ENCODE data around the gene CHPF. TPM values are rescaled to one million over a fixed set of nuclear protein-coding genes. Genes with fewer than 3 reads are reported as not detected.

Gene CHPF
- total RNA-seq, 1 donor from 2014 or later: 4.7 TPM

- no peaks in the 10 kb centered on the region for H3K9me3 Mint-ChIP-seq
- H3K27me3 Mint-ChIP-seq: peaks cover 33% of the 10 kb centered on the region
- POLR2A ChIA-PET: interaction anchor here (1.1 kb wide), 1 partner anchor 38 kb away, joined by 3 read pairs; the partner anchor contains the start of gene STK11IP
- no peak overlapping the region for H3K27ac Mint-ChIP-seq
- H3K4me3 Mint-ChIP-seq: no peak overlapping the region
- no peak for DNase-seq
- H3K4me1 Mint-ChIP-seq: no peaks in the 10 kb centered on the region
- intact Hi-C loops (cut with micrococcal nuclease): no loop called here
- no peaks in the 10 kb centered on the region for H3K36me3 Mint-ChIP-seq (ENCODE audit: low read depth)
- no peak for TF ChIP-seq CTCF (IDR thresholded peaks at IDR 0.05)
- CTCF ChIA-PET: interaction anchor here (0.8 to 2.3 kb wide), 7 partner anchors 9 to 501 kb away, joined by 3 to 10 read pairs (median 3); partner anchors contain the start of genes OBSL1 and STK11IP
- no peak for ATAC-seq (ENCODE audit: low read depth)
Measured at GRCh38 chr2:219559156-219559915, 15.7 kb upstream of the CHPF start.

- H3K9me3 Mint-ChIP-seq: no peaks in the 10 kb centered on the region
- intact Hi-C loops (cut with micrococcal nuclease): no loop called here
- H3K4me1 Mint-ChIP-seq: peaks cover 1% of the 10 kb centered on the region
- no peak for ATAC-seq (ENCODE audit: low read depth)
- no peak overlapping the region for H3K4me3 Mint-ChIP-seq
- no peak for TF ChIP-seq CTCF (IDR thresholded peaks at IDR 0.05)
- ChIA-PET POLR2A (no interaction called here), CTCF (interaction anchor here (0.6 kb wide), 1 partner anchor 166 kb away, joined by 3 read pairs; no protein-coding TSS in a partner anchor)
- H3K36me3 Mint-ChIP-seq (ENCODE audit: low read depth): no peaks in the 10 kb centered on the region
- H3K27me3 Mint-ChIP-seq: peaks cover 44% of the 10 kb centered on the region
- no peak for DNase-seq
- H3K27ac Mint-ChIP-seq: no peak overlapping the region
Measured at GRCh38 chr2:219557791-219558785, 14.5 kb upstream of the CHPF start.

GRCh38 chr2:219557320-219557719 lies 13.7 kb upstream of the CHPF start:
- H3K27me3 Mint-ChIP-seq: peaks cover 37% of the 10 kb centered on the region
- H3K9me3 Mint-ChIP-seq: no peaks in the 10 kb centered on the region
- H3K27ac Mint-ChIP-seq: no peak overlapping the region

GRCh38 chr2:219556413-219556812 lies 12.8 kb upstream of the CHPF start:
- Mint-ChIP-seq H3K9me3 (no peaks in the 10 kb centered on the region), H3K4me1 (peaks cover 7% of the 10 kb centered on the region), H3K36me3 (ENCODE audit: low read depth) (no peaks in the 10 kb centered on the region), H3K27me3 (peaks cover 43% of the 10 kb centered on the region), H3K4me3 (no peak overlapping the region), H3K27ac (no peak overlapping the region)
- CTCF ChIA-PET: no interaction called here
- intact Hi-C loops (cut with micrococcal nuclease): no loop called here
- POLR2A ChIA-PET: no interaction called here
- DNase-seq: no peak
- ATAC-seq (ENCODE audit: low read depth): no peak
- TF ChIP-seq CTCF (IDR thresholded peaks at IDR 0.05): no peak

More at GRCh38 chr2:219557320-219557719, 13.7 kb upstream of the CHPF start:
- Mint-ChIP-seq H3K4me3 (no peak overlapping the region), H3K36me3 (ENCODE audit: low read depth) (no peaks in the 10 kb centered on the region), H3K4me1 (peaks cover 3% of the 10 kb centered on the region)
- DNase-seq (no peak), ATAC-seq (ENCODE audit: low read depth) (no peak)
- intact Hi-C loops (cut with micrococcal nuclease): no loop called here
- no peak for TF ChIP-seq CTCF (IDR thresholded peaks at IDR 0.05)
- ChIA-PET CTCF (no interaction called here), POLR2A (no interaction called here)

- intact Hi-C loops (cut with micrococcal nuclease): no loop called here
- POLR2A ChIA-PET: no interaction called here
- Mint-ChIP-seq H3K4me1 (peaks cover 7% of the 10 kb centered on the region), H3K27me3 (peaks cover 43% of the 10 kb centered on the region), H3K27ac (no peak overlapping the region), H3K9me3 (no peaks in the 10 kb centered on the region), H3K4me3 (no peak overlapping the region), H3K36me3 (ENCODE audit: low read depth) (no peaks in the 10 kb centered on the region)
- no peak for ATAC-seq (ENCODE audit: low read depth)
- TF ChIP-seq CTCF (IDR thresholded peaks at IDR 0.05): no peak
- CTCF ChIA-PET: no interaction called here
- no peak for DNase-seq
Measured at GRCh38 chr2:219555956-219556355, 12.3 kb upstream of the CHPF start.
